T-helper 1 cell treated with Interleukin-12 subunit alpha and Interleukin-12 subunit beta and Interleukin-4 antibody, amounts not matched to agents 30 ng/mL and 1 ng/mL, for 36 hours (primary cell): ENCODE results near the gene IMMP2L. TPM values are rescaled to one million over a fixed set of nuclear protein-coding genes. Genes with fewer than 3 reads are reported as not detected.
"Not testable (repeated sequence)": the region's sequence is repeated elsewhere in the genome, so short reads cannot be mapped to it uniquely, and the experiment has no call there.

Experiments
- intact Hi-C: fragments of 100-400 bp; cut with micrococcal nuclease; formaldehyde crosslinking; loops from one replicate; pipeline ENCODE4 v1.15.1; 2024
- total RNA-seq: library from RNA; stranded (reverse); gene quantifications from 2 replicates; pipeline ENCODE4 v1.2.3, GENCODE V29; 2022

Gene IMMP2L
- total RNA-seq, 1 donor from 2014 or later, result 10.4 TPM

DNA sequence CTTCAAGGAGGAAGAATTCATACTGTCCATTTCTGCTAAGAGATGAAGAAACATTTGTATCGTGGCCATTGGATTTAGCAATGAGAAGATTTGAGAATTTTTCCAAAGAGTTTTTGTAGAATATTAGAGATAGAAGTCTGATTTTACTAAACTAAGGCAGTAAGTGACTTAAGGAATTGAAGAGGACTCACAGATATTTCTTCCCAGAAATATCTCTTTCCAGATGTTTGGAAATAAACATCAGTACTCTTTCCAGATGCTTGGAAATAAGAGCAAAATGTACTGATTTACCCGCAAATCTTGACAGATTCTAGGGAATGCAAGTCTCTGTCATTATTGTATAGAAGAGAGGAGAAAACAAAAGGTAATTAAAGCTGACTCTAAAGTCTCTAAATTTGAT is 91.3 kb downstream of the IMMP2L start:
- intact Hi-C loops, result no loop called here

DNA sequence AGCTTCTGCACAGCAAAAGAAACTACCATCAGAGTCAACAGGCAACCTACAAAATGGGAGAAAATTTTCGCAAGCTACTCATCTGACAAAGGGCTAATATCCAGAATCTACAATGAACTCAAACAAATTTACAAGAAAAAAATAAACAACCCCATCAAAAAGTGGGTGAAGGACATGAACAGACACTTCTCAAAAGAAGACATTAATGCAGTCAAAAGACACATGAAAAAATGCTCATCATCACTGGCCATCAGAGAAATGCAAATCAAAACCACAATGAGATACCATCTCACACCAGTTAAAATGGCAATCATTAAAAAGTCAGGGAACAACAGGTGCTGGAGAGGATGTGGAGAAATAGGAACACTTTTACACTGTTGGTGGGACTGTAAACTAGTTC is 92.4 kb downstream of the IMMP2L start:
- intact Hi-C loops, result not testable (repeated sequence)

DNA sequence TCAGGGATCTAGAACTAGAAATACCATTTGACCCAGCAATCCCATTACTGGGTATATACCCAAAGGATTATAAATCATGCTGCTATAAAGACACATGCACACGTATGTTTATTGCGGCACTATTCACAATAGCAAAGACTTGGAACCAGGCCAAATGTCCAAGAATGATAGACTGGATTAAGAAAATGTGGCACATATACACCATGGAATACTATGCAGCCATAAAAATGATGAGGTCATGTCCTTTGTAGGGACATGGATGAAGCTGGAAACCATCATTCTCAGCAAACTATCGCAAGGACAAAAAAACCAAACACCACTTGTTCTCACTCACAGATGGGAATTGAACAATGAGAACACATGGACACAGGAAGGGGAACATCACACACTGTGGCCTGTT is 96.5 kb downstream of the IMMP2L start:
- intact Hi-C loops, result not testable (repeated sequence)

DNA sequence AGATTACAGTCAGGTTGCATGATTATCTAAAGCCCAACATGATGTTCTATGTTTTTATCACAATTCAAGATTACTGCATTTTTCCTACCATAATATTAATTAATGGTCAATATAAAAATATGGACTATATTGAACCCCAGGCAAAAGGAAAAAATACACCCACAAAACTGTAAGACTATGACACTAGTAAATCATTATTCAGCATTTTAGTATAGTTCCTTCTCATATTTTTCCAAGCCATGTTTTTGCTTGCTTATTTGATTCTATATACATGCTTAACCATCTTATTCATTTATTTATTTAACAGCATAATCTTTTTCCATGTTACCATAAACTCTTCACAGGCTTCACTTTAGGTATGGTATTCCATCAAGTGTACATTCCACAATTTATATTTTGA is 101.6 kb downstream of the IMMP2L start:
- intact Hi-C loops, result no loop called here

DNA sequence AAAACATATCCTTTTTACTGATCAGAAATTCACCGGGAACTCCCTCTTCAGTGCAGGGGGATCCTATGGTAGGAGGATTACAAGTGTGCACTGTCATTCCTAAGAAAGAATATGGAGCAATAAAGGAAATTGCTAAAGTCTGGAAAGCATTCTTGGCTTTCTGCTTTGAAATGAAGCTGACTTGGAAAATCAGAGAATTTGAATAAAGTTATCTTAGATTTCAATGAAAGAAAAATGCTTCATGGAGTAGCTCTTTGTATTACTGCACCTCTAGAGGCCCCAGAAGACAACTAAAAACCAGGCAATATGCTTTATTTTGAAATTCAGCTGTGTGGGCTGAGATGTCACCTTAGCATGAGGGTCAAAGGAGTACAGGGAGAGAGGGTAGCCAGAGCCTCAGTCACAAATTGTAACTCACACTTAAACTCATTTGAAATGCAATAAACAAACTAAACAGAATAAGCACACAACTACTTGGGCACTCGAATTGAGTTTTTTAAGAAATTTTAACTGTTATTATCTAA is 102.5 kb downstream of the IMMP2L start:
- intact Hi-C loops, result no loop called here

DNA sequence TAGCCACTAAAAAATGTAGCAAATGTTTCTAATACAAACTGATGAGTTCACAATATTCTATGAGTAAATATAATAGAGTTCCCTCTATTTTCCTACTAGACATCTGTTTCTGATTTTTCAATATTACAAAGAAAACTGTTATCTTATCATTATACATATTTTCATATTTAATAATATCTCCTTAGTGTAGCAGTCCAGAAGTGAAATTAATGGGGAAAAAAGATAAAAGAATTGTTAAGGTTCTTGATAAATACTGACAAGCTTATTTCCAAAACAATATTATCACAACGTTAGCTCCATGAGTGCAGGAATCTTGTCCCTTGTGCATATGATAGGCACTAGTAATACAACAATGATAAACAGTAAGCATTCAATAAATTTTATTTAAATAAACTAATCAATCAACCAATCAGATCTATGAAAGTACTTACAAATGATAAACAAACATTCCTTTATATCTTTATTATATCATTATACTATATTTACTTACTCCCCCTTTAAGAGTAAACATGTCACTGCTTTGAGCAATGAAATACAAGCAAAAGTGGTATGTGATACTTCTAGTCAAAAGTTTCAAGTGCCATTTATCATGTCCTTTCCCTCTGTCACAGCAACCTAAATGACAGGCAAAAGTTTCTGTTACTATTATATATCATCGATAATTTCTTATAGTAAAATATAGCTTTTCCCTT is 103.1 kb downstream of the IMMP2L start:
- intact Hi-C loops, result no loop called here

DNA sequence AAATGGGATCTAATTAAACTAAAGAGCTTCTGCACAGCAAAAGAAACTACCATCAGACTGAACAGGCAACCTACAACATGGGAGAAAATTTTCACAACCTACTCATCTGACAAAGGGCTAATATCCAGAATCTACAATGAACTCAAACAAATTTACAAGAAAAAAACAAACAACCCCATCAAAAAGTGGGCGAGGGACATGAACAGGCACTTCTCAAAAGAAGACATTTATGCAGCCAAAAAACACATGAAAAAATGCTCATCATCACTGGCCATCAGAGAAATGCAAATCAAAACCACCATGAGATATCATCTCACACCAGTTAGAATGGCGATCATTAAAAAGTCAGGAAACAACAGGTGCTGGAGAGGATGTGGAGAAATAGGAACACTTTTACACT is 111.6 kb downstream of the IMMP2L start:
- intact Hi-C loops, result not testable (repeated sequence)

DNA sequence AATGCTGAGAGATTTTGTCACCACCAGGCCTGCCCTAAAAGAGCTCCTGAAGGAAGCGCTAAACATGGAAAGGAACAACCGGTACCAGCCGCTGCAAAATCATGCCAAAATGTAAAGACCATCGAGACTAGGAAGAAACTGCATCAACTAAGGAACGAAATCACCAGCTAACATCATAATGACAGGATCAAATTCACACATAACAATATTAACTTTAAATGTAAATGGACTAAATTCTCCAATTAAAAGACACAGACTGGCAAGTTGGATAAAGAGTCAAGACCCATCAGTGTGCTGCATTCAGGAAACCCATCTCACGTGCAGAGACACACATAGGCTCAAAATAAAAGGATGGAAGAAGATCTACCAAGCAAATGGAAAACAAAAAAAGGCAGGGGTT is 114.8 kb downstream of the IMMP2L start:
- intact Hi-C loops, result not testable (repeated sequence)

DNA sequence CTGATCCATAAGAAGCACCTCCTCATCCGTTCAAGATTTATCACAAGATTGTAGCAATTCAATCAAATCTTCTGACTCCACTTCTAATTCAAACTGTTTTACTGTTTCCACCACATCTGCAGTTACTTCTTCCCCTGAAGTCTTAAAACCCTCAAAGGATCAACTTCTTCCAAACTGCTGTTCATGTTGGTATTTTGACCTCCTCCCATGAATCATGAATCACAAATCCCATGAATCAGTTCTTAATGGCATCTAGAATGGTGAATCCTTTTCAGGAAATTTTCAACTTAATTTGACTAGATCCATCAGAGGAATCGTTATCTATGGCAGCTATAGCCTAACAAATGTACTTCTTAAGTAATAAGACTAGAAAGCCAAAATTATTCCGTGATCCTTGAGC is 122.3 kb downstream of the IMMP2L start:
- intact Hi-C loops, result no loop called here

DNA sequence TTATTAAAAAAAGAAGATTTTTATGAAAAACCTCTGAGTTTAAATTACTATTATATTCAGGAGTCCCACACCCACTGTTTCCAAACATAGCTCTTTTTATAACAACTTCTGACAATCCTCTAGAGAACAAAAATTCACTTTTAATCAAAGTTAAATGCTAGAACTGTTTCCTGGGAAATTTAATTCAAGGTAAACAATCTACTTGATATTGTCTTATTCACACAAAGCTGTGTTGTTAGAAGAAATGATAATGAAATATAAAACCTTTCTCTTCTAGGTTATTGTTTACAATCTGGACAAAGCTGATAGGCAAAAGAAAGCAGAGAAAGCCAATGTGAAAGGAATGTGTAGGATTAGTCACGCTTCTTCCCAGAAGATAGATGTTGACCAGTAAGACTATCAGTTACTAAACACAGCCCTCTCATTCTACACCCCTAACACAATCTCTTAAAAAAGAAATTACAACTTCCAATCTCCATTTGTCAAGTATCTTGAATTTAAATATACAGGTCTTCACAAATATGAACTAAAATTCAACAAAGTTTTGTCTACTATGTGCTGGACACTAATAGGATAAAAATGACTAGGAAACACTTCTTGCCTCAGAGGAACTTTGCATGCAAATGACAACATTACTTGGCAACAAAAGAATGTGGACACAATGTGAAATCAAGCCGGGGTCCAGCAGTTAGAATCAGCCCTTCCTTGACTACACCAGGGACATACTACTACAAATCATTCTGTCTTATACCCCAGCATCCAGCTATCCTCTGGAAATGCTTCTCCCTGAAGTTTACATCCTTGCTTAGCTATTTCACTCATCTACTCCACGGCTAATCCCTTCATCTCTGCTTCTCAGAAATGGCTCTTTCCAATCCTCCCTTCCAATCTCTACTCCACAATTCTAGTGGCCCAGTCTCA is 123.7 kb downstream of the IMMP2L start:
- intact Hi-C loops, result no loop called here

DNA sequence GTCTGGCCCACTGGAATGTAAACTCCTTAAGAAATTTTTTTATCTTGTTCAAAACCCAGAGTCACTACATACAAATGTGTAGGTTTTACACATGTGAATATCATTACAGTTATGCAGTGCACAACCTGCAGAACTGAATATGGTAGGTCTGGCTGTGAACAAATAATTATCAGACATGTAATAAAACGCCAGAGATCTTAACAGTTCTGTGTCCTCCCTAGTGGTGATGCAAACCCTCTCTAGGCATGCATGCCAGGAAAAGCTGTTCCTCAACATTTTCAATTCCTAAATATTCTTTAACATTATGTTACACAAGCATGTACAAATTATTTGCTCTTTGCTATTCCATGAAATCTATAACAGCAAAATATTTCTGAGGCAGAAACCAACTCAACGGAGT is 124.6 kb downstream of the IMMP2L start:
- intact Hi-C loops, result no loop called here

DNA sequence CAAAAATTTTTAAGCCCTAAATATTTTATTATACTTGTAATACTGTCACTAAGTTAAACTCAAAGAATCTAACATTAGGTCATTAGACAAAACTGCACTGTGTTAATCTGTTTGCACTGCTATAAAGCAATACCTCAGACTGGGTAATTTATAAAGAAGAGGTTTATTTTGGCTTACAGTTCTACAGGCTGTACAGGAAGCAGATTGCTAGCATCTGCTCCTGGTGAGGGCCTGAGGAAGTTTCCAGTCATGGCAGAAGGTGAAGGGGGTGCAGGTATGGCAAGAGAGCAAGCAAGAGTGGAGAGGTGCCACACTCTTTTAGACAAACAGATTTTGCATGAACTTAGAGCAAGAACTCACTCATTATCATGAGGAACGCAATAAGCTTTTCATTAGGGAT is 125.7 kb downstream of the IMMP2L start:
- intact Hi-C loops, result no loop called here

DNA sequence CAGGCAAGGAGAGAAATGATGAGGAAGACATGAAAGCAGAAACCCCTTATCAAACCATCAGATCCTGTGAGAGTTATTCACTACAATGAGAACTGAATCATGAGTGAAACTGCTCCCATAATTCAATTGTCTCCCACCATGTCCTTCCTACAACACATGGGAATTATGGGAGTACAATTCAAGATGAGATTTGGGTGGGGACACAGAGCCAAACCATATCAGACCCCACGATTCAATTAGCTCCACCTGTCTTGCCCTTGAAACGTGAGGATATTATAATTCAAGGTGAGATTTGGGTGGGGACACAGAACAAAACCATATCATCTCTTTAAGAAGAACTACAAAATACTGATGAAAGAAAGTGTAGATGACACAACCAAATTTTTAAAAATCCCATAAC is 128.9 kb downstream of the IMMP2L start:
- intact Hi-C loops, result no loop called here

DNA sequence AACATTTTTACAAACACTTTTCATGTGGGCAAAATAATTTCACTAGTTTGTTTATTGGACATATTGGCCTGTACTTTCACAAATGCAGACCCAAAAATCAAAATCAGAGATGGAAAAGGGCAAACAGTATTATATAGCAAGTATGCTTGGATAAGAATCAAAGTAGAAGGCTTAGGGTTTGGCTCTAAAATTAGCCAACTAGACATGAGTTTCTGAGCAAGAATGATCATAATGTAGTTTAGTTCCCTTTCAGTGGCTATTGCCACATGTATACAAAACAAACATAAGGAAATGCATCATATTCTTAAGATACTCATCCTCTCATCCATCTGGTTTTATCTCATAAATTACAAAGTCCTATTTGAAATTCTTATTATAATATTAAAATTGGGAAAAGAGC is 132.5 kb downstream of the IMMP2L start:
- intact Hi-C loops, result no loop called here

DNA sequence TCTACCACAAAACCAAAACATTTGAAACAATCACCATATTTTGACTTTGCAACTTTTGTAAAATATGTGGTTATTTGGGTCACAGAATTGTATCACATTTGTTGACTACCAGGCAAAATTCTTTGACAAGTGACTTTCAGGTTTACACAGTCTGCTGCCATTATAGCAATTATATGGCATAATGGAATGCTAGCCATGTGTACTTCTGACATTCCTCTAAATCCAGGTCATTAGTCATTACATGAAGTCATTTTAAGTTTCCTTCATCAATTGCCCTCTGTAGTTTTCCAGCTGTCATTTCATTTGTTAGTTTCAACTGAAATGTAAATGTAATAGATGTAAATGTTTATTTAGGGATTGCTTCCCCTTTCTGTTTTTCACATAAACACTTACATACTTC is 137.5 kb downstream of the IMMP2L start:
- intact Hi-C loops, result no loop called here

DNA sequence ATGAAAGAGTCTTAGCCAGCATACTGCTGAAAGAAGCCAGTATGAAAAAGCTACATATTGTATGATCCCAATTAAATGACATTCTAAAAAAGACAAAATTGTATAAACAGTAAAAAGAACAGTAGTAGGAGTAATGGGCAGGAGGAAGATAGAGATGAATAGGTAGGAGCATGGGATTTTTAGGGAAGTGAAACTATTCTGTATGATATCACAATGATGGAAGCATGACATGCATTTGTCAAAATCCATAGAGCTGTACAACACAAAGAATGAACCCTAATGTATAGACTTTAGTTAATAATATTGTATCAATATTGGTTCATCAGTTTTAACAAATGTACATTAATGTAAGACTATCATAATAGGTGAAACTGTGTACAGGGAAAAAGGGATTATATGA is 147.9 kb downstream of the IMMP2L start:
- intact Hi-C loops, result no loop called here

DNA sequence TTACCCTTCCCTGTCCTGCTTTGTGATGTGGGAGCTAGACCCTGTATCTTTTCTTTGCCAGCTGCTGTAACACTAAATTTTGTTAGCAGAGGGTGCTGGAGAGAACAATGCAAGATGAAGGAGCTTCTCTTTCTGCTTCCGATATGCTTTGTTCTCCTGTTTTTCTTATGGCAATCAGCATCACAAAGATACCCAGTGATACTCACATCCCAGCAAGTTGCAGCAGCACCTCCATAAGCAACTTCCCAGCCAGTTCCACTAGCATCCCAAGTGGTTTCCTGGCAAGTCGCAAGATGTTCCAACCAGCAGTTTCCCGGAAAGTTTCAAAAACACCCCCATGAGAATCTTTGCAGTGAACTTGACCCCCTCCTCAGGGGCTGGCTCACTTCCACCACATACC is 148.6 kb downstream of the IMMP2L start:
- intact Hi-C loops, result no loop called here

DNA sequence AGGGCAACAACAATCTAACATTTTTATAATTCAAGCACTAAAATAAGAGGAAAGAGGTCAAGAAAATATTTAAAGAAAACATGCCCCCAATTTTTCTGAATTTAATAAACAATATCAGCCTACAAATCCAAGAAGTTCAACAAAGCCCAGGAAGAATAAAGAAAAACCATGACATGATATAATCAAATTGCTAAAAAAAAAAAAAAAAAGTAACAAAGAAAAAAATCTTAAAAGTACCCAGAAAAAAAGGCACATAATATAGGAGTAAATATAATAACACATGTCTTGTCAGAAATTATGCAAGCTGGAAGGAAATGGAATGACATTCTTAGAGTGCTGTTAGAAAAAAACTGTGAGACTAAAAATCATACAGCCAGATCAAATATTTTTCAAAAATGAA is 151.4 kb downstream of the IMMP2L start:
- intact Hi-C loops, result no loop called here

DNA sequence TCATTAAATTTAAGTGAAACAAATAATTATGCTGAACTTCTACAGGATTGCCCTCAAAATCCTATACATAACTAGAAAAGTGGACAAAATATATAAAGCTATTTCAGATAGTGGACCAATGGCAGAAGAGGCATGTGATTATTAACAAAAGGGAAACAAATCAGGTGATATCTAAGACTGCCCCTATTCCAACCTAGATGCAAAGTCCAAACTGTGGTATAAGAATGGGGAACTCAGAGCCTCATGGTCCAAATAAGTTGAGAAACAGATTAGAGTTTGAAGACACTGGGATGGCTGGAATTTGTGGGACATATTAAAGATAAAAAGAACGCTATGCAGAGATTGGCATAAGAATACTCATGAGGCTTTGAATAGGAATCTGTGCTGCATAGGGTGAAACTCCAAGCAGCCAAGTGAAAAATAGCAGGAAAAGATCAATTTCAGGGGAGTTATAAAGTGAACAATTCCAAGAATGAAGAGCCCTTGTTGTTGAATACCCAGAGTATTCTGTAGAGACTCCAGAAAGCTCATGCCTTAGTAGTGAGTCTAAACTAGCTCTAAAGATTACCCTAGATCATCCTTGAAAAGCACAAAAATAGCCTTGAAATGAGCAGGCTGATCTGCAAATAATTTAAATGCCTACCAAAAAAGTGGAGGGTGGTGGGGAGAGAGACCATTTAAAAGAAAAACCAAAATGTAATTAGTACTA is 152.4 kb downstream of the IMMP2L start:
- intact Hi-C loops, result no loop called here

DNA sequence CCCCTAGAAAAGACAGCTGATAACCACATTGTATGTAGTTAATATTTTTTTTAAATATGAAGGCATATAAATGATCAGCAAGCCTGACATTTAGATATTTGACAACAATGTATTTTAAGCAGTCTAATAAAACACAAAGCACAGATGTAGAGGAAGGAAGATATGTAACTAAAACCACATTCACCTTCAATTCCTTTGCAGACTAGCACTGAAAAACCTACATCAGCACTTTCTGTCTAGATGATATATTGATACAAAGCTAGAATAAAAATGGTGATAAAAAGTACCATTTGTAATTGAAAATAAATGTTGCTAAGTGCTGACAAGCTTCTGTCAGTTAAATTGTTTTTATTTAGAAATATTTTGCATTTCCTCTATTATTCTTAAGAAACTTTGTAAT is 153.6 kb downstream of the IMMP2L start:
- intact Hi-C loops, result no loop called here

DNA sequence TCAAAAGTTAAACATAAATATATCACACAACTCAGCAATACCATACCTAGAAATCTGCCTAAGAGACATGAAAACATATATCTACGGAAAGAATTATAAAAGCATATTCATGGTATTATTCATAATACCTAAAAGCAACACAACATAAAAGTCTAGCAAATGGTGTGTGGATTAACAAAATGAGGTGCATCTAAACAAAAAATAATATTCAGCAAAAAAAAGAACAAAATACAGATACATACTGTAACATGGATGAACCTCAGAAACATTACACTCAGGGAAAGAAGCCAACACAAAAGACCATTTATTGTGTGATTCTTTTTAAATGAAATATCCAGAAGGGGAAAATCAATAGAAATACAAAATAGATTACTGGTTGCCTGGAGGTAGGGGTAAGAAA is 155.0 kb downstream of the IMMP2L start:
- intact Hi-C loops, result no loop called here

DNA sequence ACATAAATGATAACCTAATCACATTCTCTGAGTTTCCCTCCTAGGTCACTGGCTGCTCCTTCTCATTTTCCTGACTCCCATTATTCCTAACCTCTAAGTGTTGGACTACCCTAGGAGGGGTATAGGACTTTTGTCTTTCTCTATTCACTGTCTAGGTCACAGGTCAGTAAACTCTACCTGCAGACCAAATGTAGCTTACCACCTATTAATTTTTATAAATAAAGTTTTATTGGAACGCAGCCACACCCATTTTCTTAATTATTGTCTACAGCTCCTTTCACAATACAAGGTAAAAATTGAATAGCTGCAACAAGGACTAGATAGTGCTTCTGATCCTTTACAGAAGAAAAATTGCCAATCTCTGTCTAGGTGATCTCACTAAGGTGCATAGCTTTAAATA is 156.7 kb downstream of the IMMP2L start:
- intact Hi-C loops, result no loop called here
